ENCODE measurements around the gene NEUROG1. TPM values are rescaled to one million over a fixed set of nuclear protein-coding genes. Genes with fewer than 3 reads are reported as not detected.
"Not testable (repeated sequence)": the region's sequence is repeated elsewhere in the genome, so short reads cannot be mapped to it uniquely, and the experiment has no call there.

The NEUROG1 gene
- total RNA-seq, 1 experiment from 2014 or later = not detected

DNA sequence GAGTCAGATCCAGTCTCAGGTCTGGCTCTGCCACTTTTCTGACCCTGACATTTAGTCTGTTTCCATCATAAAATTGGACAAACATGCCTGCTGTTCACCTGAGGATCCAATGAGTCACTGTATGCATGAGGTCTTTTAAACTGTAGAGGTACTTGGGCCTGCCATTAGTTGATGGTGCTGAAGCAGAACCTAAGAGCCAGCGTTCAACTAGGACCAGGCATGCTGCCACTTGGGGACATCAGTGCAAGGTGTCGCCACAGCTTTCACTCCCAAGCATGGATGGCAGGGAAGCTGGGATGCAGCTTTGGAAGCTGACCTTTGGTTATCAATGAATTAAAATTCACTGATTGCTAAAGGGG, 37.1 kb downstream of the NEUROG1 start:
- CTCF ChIA-PET = interaction anchor here (0.5 to 1.7 kb wide), 3 partner anchors 15 to 55 kb away, joined by 3 to 8 read pairs (median 4); no protein-coding TSS in a partner anchor
- intact Hi-C loops (cut with micrococcal nuclease) = no loop called here

DNA sequence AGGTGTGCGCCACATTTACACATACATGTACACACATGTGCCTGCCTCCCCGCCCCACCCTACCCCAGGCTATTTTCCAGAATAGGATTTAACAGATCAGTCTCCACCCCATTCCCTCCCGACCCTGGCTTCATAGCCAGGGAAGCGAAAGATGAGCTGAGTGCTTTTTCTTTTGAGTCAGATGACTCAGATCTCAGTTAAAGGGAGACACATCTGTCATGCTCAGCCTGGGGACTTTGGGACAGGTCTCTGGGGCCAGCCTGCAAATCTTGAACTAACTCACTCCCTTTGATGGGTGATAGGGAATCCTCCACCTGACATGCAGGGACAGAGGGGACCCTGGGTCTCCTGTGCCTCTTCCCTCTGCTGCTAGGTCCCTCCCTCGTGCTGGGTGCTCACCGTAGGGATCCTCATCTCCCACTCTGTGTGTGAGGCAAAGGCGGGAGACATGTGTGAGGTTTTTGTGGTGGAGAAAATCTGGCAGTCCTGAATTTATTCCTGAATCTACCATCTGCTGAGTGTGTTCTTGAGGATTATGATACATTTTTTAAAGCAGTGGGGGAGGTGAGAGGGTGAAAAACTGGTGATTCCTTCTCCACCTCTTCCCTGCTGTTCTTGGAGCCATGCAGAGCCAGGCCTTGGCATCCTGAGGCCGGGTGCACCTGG, 37.7 kb downstream of the NEUROG1 start:
- no TSS peak for BruUV-seq (replicated peaks)
- intact Hi-C loops (cut with micrococcal nuclease) = no loop called here
- TF ChIP-seq CTCF (IDR thresholded peaks at IDR 0.05; ENCODE audit: unreplicated experiment) = no peak
- no peaks in the 10 kb centered on the region for H3K27me3 Mint-ChIP-seq (ENCODE audit: insufficient read depth, unreplicated experiment)
- H3K36me3 Mint-ChIP-seq (ENCODE audit: insufficient read depth, unreplicated experiment) = no peaks in the 10 kb centered on the region
- H3K9me3 Mint-ChIP-seq (ENCODE audit: unreplicated experiment) = no peaks in the 10 kb centered on the region
- peak; percentile 51 for DNase-seq (ENCODE audit: unreplicated experiment)
- ChIA-PET POLR2A (interaction anchor here (0.7 to 1.6 kb wide), 3 partner anchors 10 to 1305 kb away, joined by 3 to 4 read pairs (median 3); no protein-coding TSS in a partner anchor), CTCF (interaction anchor here (0.5 to 1.2 kb wide), 3 partner anchors 14 to 54 kb away, joined by 3 to 5 read pairs (median 4); no protein-coding TSS in a partner anchor)
- no peak overlapping the region for H3K4me3 Mint-ChIP-seq (ENCODE audit: unreplicated experiment)
- peak overlapping the region; percentile 17 for H3K27ac Mint-ChIP-seq (ENCODE audit: low read depth, unreplicated experiment)
- H3K4me1 Mint-ChIP-seq (ENCODE audit: insufficient read depth, unreplicated experiment) = peaks cover 40% of the 10 kb centered on the region

More for the DNA sequence above, 37.1 kb downstream of the NEUROG1 start:
- Mint-ChIP-seq H3K4me3 (ENCODE audit: unreplicated experiment) (no peak overlapping the region), H3K27me3 (ENCODE audit: insufficient read depth, unreplicated experiment) (no peaks in the 10 kb centered on the region), H3K36me3 (ENCODE audit: insufficient read depth, unreplicated experiment) (no peaks in the 10 kb centered on the region), H3K9me3 (ENCODE audit: unreplicated experiment) (no peaks in the 10 kb centered on the region), H3K4me1 (ENCODE audit: insufficient read depth, unreplicated experiment) (peaks cover 35% of the 10 kb centered on the region), H3K27ac (ENCODE audit: low read depth, unreplicated experiment) (peak overlapping the region; percentile 17)
- no peak for DNase-seq (ENCODE audit: unreplicated experiment)
- POLR2A ChIA-PET = interaction anchor here (1.6 kb wide), 1 partner anchor 10 kb away, joined by 4 read pairs; no protein-coding TSS in a partner anchor
- no TSS peak for BruUV-seq (replicated peaks)
- no peak for TF ChIP-seq CTCF (IDR thresholded peaks at IDR 0.05; ENCODE audit: unreplicated experiment)

- BruUV-seq (replicated peaks); H3K4me3 Mint-ChIP-seq (ENCODE audit: unreplicated experiment); intact Hi-C loops (cut with micrococcal nuclease); H3K27me3 Mint-ChIP-seq (ENCODE audit: insufficient read depth, unreplicated experiment); H3K9me3 Mint-ChIP-seq (ENCODE audit: unreplicated experiment); H3K36me3 Mint-ChIP-seq (ENCODE audit: insufficient read depth, unreplicated experiment); DNase-seq (ENCODE audit: unreplicated experiment): not testable (repeated sequence)
- ChIA-PET POLR2A (interaction anchor here (1.0 kb wide), 1 partner anchor 109 kb away, joined by 3 read pairs; no protein-coding TSS in a partner anchor), CTCF (interaction anchor here (1.0 to 11.2 kb wide), 4 partner anchors 31 to 70 kb away, joined by 3 to 96 read pairs (median 46); no protein-coding TSS in a partner anchor)
- Mint-ChIP-seq H3K27ac (ENCODE audit: low read depth, unreplicated experiment) (peak overlapping the region; percentile 64), H3K4me1 (ENCODE audit: insufficient read depth, unreplicated experiment) (peaks cover 56% of the 10 kb centered on the region)
Observed at GRCh38 chr5:135495531-135495930, 40.2 kb downstream of the NEUROG1 start.

DNA sequence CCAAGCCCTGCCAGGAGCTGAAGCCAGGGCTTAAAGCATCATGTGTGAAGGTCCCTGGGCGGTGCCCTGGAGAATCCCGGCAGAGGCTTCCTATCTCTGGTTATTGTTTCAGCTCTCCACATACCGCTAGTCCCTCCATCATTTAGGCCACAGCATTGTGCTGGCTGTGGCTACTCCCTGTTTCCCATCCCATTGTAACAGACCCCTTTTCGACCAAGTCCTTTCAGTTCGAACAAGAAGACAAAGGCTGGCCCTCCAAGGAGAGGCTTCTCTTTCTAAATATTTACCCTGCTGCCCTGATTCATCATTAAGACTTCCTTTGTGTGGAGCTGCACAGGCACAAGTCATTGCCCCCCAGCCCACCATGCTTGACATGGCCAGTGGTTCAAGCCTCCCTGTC, 41.6 kb downstream of the NEUROG1 start:
- ChIA-PET POLR2A (interaction anchor here (0.7 to 1.6 kb wide), 7 partner anchors 9 to 57 kb away, joined by 3 to 8 read pairs (median 5); no protein-coding TSS in a partner anchor), CTCF (interaction anchor here (0.6 to 11.2 kb wide), 7 partner anchors 15 to 71 kb away, joined by 3 to 96 read pairs (median 12); no protein-coding TSS in a partner anchor)
- no peak for DNase-seq (ENCODE audit: unreplicated experiment)
- Mint-ChIP-seq H3K27me3 (ENCODE audit: insufficient read depth, unreplicated experiment) (no peaks in the 10 kb centered on the region), H3K36me3 (ENCODE audit: insufficient read depth, unreplicated experiment) (peaks cover 6% of the 10 kb centered on the region), H3K4me1 (ENCODE audit: insufficient read depth, unreplicated experiment) (peaks cover 58% of the 10 kb centered on the region), H3K27ac (ENCODE audit: low read depth, unreplicated experiment) (peak overlapping the region; percentile 94), H3K9me3 (ENCODE audit: unreplicated experiment) (no peaks in the 10 kb centered on the region), H3K4me3 (ENCODE audit: unreplicated experiment) (peak overlapping the region; percentile 10)
- intact Hi-C loops (cut with micrococcal nuclease) = no loop called here
- no TSS peak for BruUV-seq (replicated peaks)
- TF ChIP-seq CTCF (IDR thresholded peaks at IDR 0.05; ENCODE audit: unreplicated experiment) = no peak

Data from MCF 10A (cell line).